IMR-90 (cell line): ENCODE data around the gene ARHGEF12. TPM values are rescaled to one million over a fixed set of nuclear protein-coding genes. Genes with fewer than 3 reads are reported as not detected.

ENCODE experiments used
- ATAC-seq: fragments of 200-7000 bp; cut with Tn5 transposase; 2 replicates; pipeline ENCODE4 v1.9.1; 2020; ENCODE audit warnings: low read depth, mild to moderate bottlenecking, moderate library complexity
- BruUV-seq: library from RNA; stranded (reverse); fragments of 400-500 nt; replicated peaks from 2 replicates; lab custom pipeline; 2021; lab: Mats Ljungman, UMichigan
- CTCF ChIA-PET: fragments of 300-600 bp; formaldehyde crosslinking; extraction: SDS; loops from one replicate; lab custom pipeline; 2021; ENCODE audit warnings: antibody characterized with exemption; lab: Yijun Ruan, JAX
- POLR2A ChIA-PET: fragments of 300-600 bp; sonication (Branson Sonifier 250); formaldehyde crosslinking; loops from one replicate; lab custom pipeline; 2022; ENCODE audit warnings: antibody characterized with exemption; ENCODE audit not compliant: unreplicated experiment; lab: Charles Lee
- DNase-seq: peaks from one replicate; pipeline ENCODE4 v3.0.0; 2013
- H2AFZ ChIP-seq: replicated peaks from 2 replicates; pipeline ENCODE3; 2013; ENCODE audit warnings: low read length, mild to moderate bottlenecking; ENCODE audit not compliant: poor library complexity
- H2AK5ac ChIP-seq: 2 replicates; pipeline ENCODE4 v1.6.1; 2013; ENCODE audit warnings: low read depth, low read length, inconsistent platforms
- H2AK9ac ChIP-seq: replicated peaks from 2 replicates; pipeline ENCODE3; 2013; ENCODE audit warnings: mild to moderate bottlenecking, low read depth, low read length, moderate library complexity; ENCODE audit not compliant: poor library complexity
- H2BK120ac ChIP-seq: 2 replicates; pipeline ENCODE4 v1.6.1; 2013; ENCODE audit warnings: low read depth, low read length, inconsistent platforms
- H2BK15ac ChIP-seq: 3 replicates; pipeline ENCODE4 v1.6.1; 2013; ENCODE audit warnings: low read depth, low read length, inconsistent platforms
- H2BK20ac ChIP-seq: 2 replicates; pipeline ENCODE4 v1.6.1; 2013; ENCODE audit warnings: low read depth, mild to moderate bottlenecking, inconsistent platforms, low read length, moderate library complexity
- H2BK5ac ChIP-seq: 2 replicates; pipeline ENCODE4 v1.6.1; 2013; ENCODE audit warnings: mild to moderate bottlenecking, low read depth, low read length, inconsistent platforms; ENCODE audit not compliant: poor library complexity, severe bottlenecking
- H3K14ac ChIP-seq: replicated peaks from 2 replicates; pipeline ENCODE4 v1.6.1; 2013; ENCODE audit warnings: low read depth, low read length, inconsistent platforms
- H3K18ac ChIP-seq: 2 replicates; pipeline ENCODE4 v1.6.1; 2013; ENCODE audit warnings: low read depth, low read length, control low read depth
- H3K23ac ChIP-seq: 2 replicates; pipeline ENCODE4 v1.6.1; 2013; ENCODE audit warnings: low read depth, low read length, inconsistent platforms
- H3K27ac ChIP-seq: 2 replicates; pipeline ENCODE4 v1.5.1; 2013; ENCODE audit warnings: mild to moderate bottlenecking, control low read depth, low read length; ENCODE audit not compliant: insufficient read depth
- H3K27me3 ChIP-seq: 2 replicates; pipeline ENCODE4 v1.6.1; 2013; ENCODE audit warnings: low read length; ENCODE audit not compliant: control insufficient read depth, insufficient read depth
- H3K36me3 ChIP-seq: 2 replicates; pipeline ENCODE4 v1.6.1; 2013; ENCODE audit warnings: low read length, mixed read lengths; ENCODE audit not compliant: control insufficient read depth, insufficient read depth
- H3K4ac ChIP-seq: 2 replicates; pipeline ENCODE4 v1.6.1; 2013; ENCODE audit warnings: low read depth, low read length, inconsistent platforms
- H3K4me1 ChIP-seq: 2 replicates; pipeline ENCODE4 v1.6.1; 2013; ENCODE audit warnings: low read length, mixed read lengths; ENCODE audit not compliant: control insufficient read depth, insufficient read depth
- H3K4me2 ChIP-seq: 2 replicates; pipeline ENCODE4 v1.6.1; 2013; ENCODE audit warnings: low read depth, mild to moderate bottlenecking, control low read depth, low read length, moderate library complexity
- H3K4me3 ChIP-seq: 2 replicates; pipeline ENCODE4 v1.5.1; 2013; ENCODE audit warnings: low read depth, mild to moderate bottlenecking, control low read depth, low read length, moderate library complexity; ENCODE audit not compliant: insufficient read depth
- H3K56ac ChIP-seq: 2 replicates; pipeline ENCODE4 v1.6.1; 2013; ENCODE audit warnings: low read length, inconsistent platforms; ENCODE audit not compliant: insufficient read depth; ENCODE audit errors: extremely low read depth
- H3K79me1 ChIP-seq, 2 experiments: 2 replicates each; pipeline ENCODE4 v1.6.1; 2013; ENCODE audit warnings: low read length in 2 of 2, inconsistent platforms in 1 of 2, low read depth in 1 of 2
- H3K9ac ChIP-seq: 2 replicates; pipeline ENCODE4 v1.6.1; 2013; ENCODE audit warnings: low read depth, low read length, control low read depth
- H3K9me1 ChIP-seq: 2 replicates; pipeline ENCODE4 v1.6.1; 2013; ENCODE audit warnings: low read length, inconsistent platforms; ENCODE audit not compliant: insufficient read depth
- H3K9me3 ChIP-seq: 2 replicates; pipeline ENCODE4 v1.6.1; 2013; ENCODE audit warnings: low read length; ENCODE audit not compliant: control insufficient read depth, insufficient read depth
- H4K20me1 ChIP-seq: 2 replicates; pipeline ENCODE4 v1.6.1; 2013; ENCODE audit warnings: low read length, inconsistent platforms; ENCODE audit not compliant: insufficient read depth
- H4K5ac ChIP-seq: 2 replicates; pipeline ENCODE4 v1.6.1; 2013; ENCODE audit warnings: mild to moderate bottlenecking, low read depth, low read length, control low read depth
- H4K8ac ChIP-seq, 2 experiments: 2 replicates each; pipeline ENCODE4 v1.6.1; 2013; ENCODE audit warnings: low read depth in 2 of 2, low read length in 2 of 2, control low read depth in 1 of 2, inconsistent platforms in 1 of 2
- H4K91ac ChIP-seq: 2 replicates; pipeline ENCODE4 v1.6.1; 2013; ENCODE audit warnings: low read depth, low read length, inconsistent platforms; ENCODE audit not compliant: insufficient read depth
- CEBPB ChIP-seq: IDR thresholded peaks from 2 replicates; pipeline ENCODE4 v1.6.1; 2012; ENCODE audit warnings: low read depth, low read length, improper control_type of control experiment
- CHD1 ChIP-seq: IDR thresholded peaks from 2 replicates; pipeline ENCODE4 v1.6.1; 2012; ENCODE audit warnings: low read depth, low read length, improper control_type of control experiment
- MAZ ChIP-seq: IDR thresholded peaks from 2 replicates; pipeline ENCODE4 v1.6.1; 2012; ENCODE audit warnings: low read depth, mild to moderate bottlenecking, low read length, improper control_type of control experiment, moderate library complexity, borderline replicate concordance
- MXI1 ChIP-seq: IDR thresholded peaks from 2 replicates; pipeline ENCODE4 v1.6.1; 2012; ENCODE audit warnings: low read depth, mild to moderate bottlenecking, low read length, moderate library complexity, borderline replicate concordance
- NFE2L2 ChIP-seq: fragments of 150-350 bp; IDR thresholded peaks from 2 replicates; pipeline ENCODE4 v1.6.1; 2016; ENCODE audit warnings: low read depth, mild to moderate bottlenecking, low read length
- RFX5 ChIP-seq: IDR thresholded peaks from 2 replicates; pipeline ENCODE4 v1.8.0; 2012; ENCODE audit warnings: low read depth, mild to moderate bottlenecking, low read length, moderate library complexity
- USF2 ChIP-seq: fragments of 150-350 bp; IDR thresholded peaks from 2 replicates; pipeline ENCODE4 v1.6.1; 2017; ENCODE audit warnings: mild to moderate bottlenecking, antibody characterized with exemption, low read length, low read depth
- WGBS, 2 experiments: methylation state at CpG; one replicate each; pipeline versions ENCODE4 v1.1.5 to v1.1.7; 2013; ENCODE audit warnings: missing lambda C conversion rate in 2 of 2; ENCODE audit not compliant: insufficient read length in 1 of 2; ENCODE audit errors: extremely low coverage in 2 of 2; 5-methylcytosine and 5-hydroxymethylcytosine counted together
- dilution Hi-C: fragments of 300-500 bp; cut with HindIII; formaldehyde crosslinking; loops from one replicate; pipeline ENCODE4 v1.14.3; 2018; ENCODE audit warnings: low sequenced_read_pairs; ENCODE audit not compliant: unreplicated experiment
- in situ Hi-C: fragments of 300-500 bp; cut with MboI; formaldehyde crosslinking; loops from 3 replicates; pipeline ENCODE4 v1.14.3; 2019; ENCODE audit warnings: low sequenced_read_pairs, inconsistent platforms, mixed read lengths
- intact Hi-C: fragments of 100-400 bp; cut with micrococcal nuclease; formaldehyde crosslinking; loops from 2 replicates; pipeline ENCODE4 v1.10.0; 2022
- polyA plus RNA-seq, 3 experiments: library from polyadenylated mRNA; depleted of rRNA; stranded (reverse); fragments of >200 nt; gene quantifications; 2 replicates each; pipeline ENCODE4 v1.2.3, GENCODE V29; 2012; ENCODE audit warnings: low replicate concordance in 1 of 3
- total RNA-seq: library from RNA; depleted of rRNA; stranded (reverse); fragments of >200 nt; gene quantifications from 2 replicates; pipeline ENCODE4 v1.2.3, GENCODE V29; 2012
- TF ChIP-seq, protein P1 (sequence below): fragments of 150-350 bp; IDR thresholded peaks from 2 replicates; pipeline ENCODE4 v1.6.1; 2016; ENCODE audit warnings: low read depth, mild to moderate bottlenecking, low read length, moderate library complexity, borderline replicate concordance

ARHGEF12 gene
- total and polyA plus RNA-seq, 2 of the 4 experiments (the other 2 are of a cell fraction), result 25.5 to 115 TPM

DNA sequence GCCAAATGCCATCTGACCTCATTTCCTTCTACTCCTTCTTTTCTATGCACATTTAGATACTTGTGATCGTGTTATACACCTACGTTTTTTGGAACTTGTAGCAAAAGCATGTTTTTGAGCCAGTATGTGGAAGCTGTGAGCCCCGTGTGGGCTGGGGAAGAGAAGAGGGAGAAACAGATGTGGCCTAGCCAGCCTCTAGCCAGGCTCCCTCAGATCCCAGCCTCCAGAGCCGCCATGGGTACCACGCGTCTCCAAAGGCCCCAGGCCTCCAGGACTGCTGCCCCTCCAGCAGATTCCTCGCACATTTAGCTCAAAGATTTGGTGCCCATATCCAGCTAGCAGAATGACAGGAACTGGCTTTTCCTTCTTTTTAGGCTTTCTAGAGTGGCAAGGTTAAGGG is 28.1 kb upstream of the ARHGEF12 start:
- Histone ChIP-seq H2AK5ac (no peak overlapping the region), H4K5ac (no peak overlapping the region), H3K9ac (no peak overlapping the region), H2BK20ac (no peak overlapping the region), H3K14ac (no peak overlapping the region), H3K4ac (no peak overlapping the region), H2AK9ac (no peak overlapping the region), H2BK120ac (no peak overlapping the region), H2AFZ (no peak overlapping the region), H3K27ac (no peak overlapping the region), H2BK5ac (no peak overlapping the region), H3K9me3 (no peaks in the 10 kb centered on the region), H4K20me1 (no peaks in the 10 kb centered on the region), H3K27me3 (peaks cover 15% of the 10 kb centered on the region), H2BK15ac (no peak overlapping the region), H3K18ac (no peak overlapping the region), H3K4me3 (no peak overlapping the region), H3K4me1 (peaks cover 6% of the 10 kb centered on the region; the same call in 1 of the 2 replicates), H3K36me3 (no peaks in the 10 kb centered on the region), H3K23ac (no peak overlapping the region), H4K91ac (no peak overlapping the region), H3K9me1 (peaks cover 22% of the 10 kb centered on the region; the same call in 1 of the 2 replicates), H4K8ac (no peak overlapping the region), H3K4me2 (no peak overlapping the region), H3K56ac (no peak overlapping the region), H3K79me1 (no peaks in the 10 kb centered on the region)
- ChIA-PET CTCF (no interaction called here), POLR2A (no interaction called here)
- no CpG with 5 or more reads among the region's 7 CpGs for WGBS, 2 experiments
- no TSS peak for BruUV-seq
- dilution Hi-C loops (no loop called here), in situ Hi-C loops (loop anchor here (25.0 kb wide), 1 partner anchor 379 kb away; no protein-coding TSS in a partner anchor), intact Hi-C loops (no loop called here)
- no peak for DNase-seq
- ATAC-seq, result no peak
- TF ChIP-seq NFE2L2, result no peak
- no peak for TF ChIP-seq RFX5
- no peak for TF ChIP-seq MXI1
- TF ChIP-seq CEBPB, result no peak
- no peak for TF ChIP-seq MAZ
- no peak for TF ChIP-seq USF2
- TF ChIP-seq, protein P1, sequence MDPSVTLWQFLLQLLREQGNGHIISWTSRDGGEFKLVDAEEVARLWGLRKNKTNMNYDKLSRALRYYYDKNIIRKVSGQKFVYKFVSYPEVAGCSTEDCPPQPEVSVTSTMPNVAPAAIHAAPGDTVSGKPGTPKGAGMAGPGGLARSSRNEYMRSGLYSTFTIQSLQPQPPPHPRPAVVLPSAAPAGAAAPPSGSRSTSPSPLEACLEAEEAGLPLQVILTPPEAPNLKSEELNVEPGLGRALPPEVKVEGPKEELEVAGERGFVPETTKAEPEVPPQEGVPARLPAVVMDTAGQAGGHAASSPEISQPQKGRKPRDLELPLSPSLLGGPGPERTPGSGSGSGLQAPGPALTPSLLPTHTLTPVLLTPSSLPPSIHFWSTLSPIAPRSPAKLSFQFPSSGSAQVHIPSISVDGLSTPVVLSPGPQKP, result no peak
- TF ChIP-seq CHD1, result no peak
